Spleen (tissue), 11 donors: ENCODE measurements around the gene HNRNPL. TPM values are rescaled to one million over a fixed set of nuclear protein-coding genes. Genes with fewer than 3 reads are reported as not detected.

Source experiments
- DNase-seq: peaks from one replicate; pipeline ENCODE4 v3.0.0-alpha.2; 2020
- H3K27ac ChIP-seq, 8 donors: fragments of 200-600 bp; sonication (generic) in 7 of 8; 1 replicate in 4 of 8; 2 replicates in 4 of 8; pipeline versions ENCODE4 v1.5.0 to v1.8.0; 2016 to 2021; ENCODE audit warnings: inconsistent platforms in 4 of 8, mild to moderate bottlenecking in 4 of 8, moderate library complexity in 1 of 8
- H3K27me3 ChIP-seq, 7 donors: fragments of 200-600 bp; sonication (generic) in 6 of 7; replicated peaks in 1 of 7; 1 replicate in 4 of 7; 2 replicates in 3 of 7; pipeline versions ENCODE4 v1.5.0 to v1.8.0; 2016 to 2021; ENCODE audit warnings: inconsistent platforms in 3 of 7, mild to moderate bottlenecking in 1 of 7
- H3K36me3 ChIP-seq, 6 donors: fragments of 200-600 bp; sonication (generic) in 5 of 6; 1 replicate in 4 of 6; 2 replicates in 2 of 6; pipeline versions ENCODE4 v1.5.0 to v1.8.0; 2016 to 2021; ENCODE audit warnings: inconsistent platforms in 2 of 6
- H3K4me1 ChIP-seq, 6 donors: fragments of 200-600 bp; sonication (generic) in 5 of 6; 1 replicate in 3 of 6; 2 replicates in 3 of 6; pipeline versions ENCODE4 v1.5.0 to v1.8.0; 2016 to 2021; ENCODE audit warnings: inconsistent platforms in 3 of 6
- H3K4me3 ChIP-seq, 8 donors: fragments of 200-600 bp; sonication (generic) in 7 of 8; 1 replicate in 4 of 8; 2 replicates in 4 of 8; pipeline versions ENCODE4 v1.5.0 to v1.8.0; 2016 to 2021; ENCODE audit warnings: inconsistent platforms in 4 of 8, mild to moderate bottlenecking in 4 of 8, moderate library complexity in 2 of 8
- H3K9me3 ChIP-seq, 8 donors: fragments of 200-600 bp; sonication (generic) in 7 of 8; 1 replicate in 4 of 8; 2 replicates in 4 of 8; pipeline versions ENCODE4 v1.5.0 to v1.8.0; 2016 to 2021; ENCODE audit warnings: inconsistent platforms in 4 of 8
- CTCF ChIP-seq, 11 experiments: fragments of 200-600 bp in 7 of 11; fragments of 450-650 bp in 4 of 11; sonication (generic) in 4 of 11; IDR thresholded peaks in 8 of 11; conservative IDR thresholded peaks in 3 of 11; 1 replicate in 7 of 11; 2 replicates in 4 of 11; pipeline versions ENCODE4 v1.4.0 to v1.8.0; 2016 to 2021; ENCODE audit warnings: antibody characterized with exemption in 11 of 11, inconsistent platforms in 4 of 11, mild to moderate bottlenecking in 1 of 11
- POLR2A ChIP-seq, 3 donors: fragments of 450-650 bp; IDR thresholded peaks; one replicate each; pipeline ENCODE4 v1.5.1; 2017; ENCODE audit warnings: antibody characterized with exemption in 3 of 3, mild to moderate bottlenecking in 1 of 3
- POLR2AphosphoS5 ChIP-seq, 3 donors: sonication (generic); formaldehyde crosslinking; IDR thresholded peaks; one replicate each; pipeline ENCODE4 v1.5.1; 2017; ENCODE audit warnings: antibody characterized with exemption in 3 of 3
- WGBS, 5 donors: extraction: QIAGEN DNeasy Blood & Tissue Kit in 3 of 5; methylation state at CpG; one replicate each; pipeline versions ENCODE4 v1.1.5 to v1.1.7; 2013 to 2018; 5-methylcytosine and 5-hydroxymethylcytosine counted together
- intact Hi-C: fragments of 100-400 bp; cut with DNase I; formaldehyde crosslinking; loops from one replicate; pipeline ENCODE4 v1.15.0; 2023; ENCODE audit warnings: low total_unique reads
- polyA plus RNA-seq, 3 donors: library from polyadenylated mRNA; stranded (reverse); fragments of 200-250 nt; gene quantifications; one replicate each; pipeline ENCODE4 v1.2.1, GENCODE V29; 2013
- total RNA-seq, 7 donors: library from RNA; depleted of rRNA in 3 of 7; stranded (reverse); fragments of >200 nt in 3 of 7; fragmentation: NEBNext Ultra II Directional in 4 of 7; extraction: Animal tissue kit (Norgen Biotek cat#: 25700) in 4 of 7; gene quantifications; one replicate each; pipeline versions ENCODE4 v1.1.0 to v1.2.1, GENCODE V29; 2016 to 2021
- donor health status: healthy with polysubstance abuse.
- donor health status: DM: no; HTN: no; CAD: no; lungs with moderate emphysema.
- donor health status: DM: no; HTN: no; CAD: no.
- donor health status: Bipolar disorder and iron deficiency.
- donor health status: healthy.
- donor health status: DM: no; HTN: no; CAD: no.
- donor health status: DM: yes; HTN: yes; CAD: no.

The HNRNPL gene
- total and polyA plus RNA-seq, 10 donors, result 147 to 357 (median 222) TPM

GRCh38 chr19:38850976-38851621 lies 1.3 kb upstream of the HNRNPL start:
- Histone ChIP-seq H3K27me3 (no peaks in the 10 kb centered on the region), H3K4me3 (peak overlapping the region; percentile 21 to 91 (median 60)), H3K9me3 (no peaks in the 10 kb centered on the region), H3K36me3 (peaks cover 0 to 27% (median 18%) of the 10 kb centered on the region in 6 donors), H3K27ac (peak overlapping the region; percentile 73 to 100 (median 99)), H3K4me1 (peaks cover 24 to 66% (median 53%) of the 10 kb centered on the region in 6 donors)
- DNase-seq, result peak; percentile 92
- intact Hi-C loops, result no loop called here
- 0 to 3% (median 1%) methylated on average over 34 to 40 of the region's 40 CpGs for WGBS, 5 donors
- TF ChIP-seq POLR2AphosphoS5 (IDR thresholded peaks at IDR 0.05) (no peak), POLR2A (IDR thresholded peaks at IDR 0.05) (no peak), CTCF (IDR thresholded peaks at IDR 0.05 in 8 of 11, conservative IDR thresholded peaks at IDR 0.05 in 3 of 11) (no peak)

GRCh38 chr19:38850436-38850975 lies 720 bp upstream of the HNRNPL start:
- peak; percentile 99 for DNase-seq
- peaks cover 0 to 33% (median 24%) of the 10 kb centered on the region in 6 donors for H3K36me3 ChIP-seq
- intact Hi-C loops, result no loop called here
- 0 to 1% (median 0%) methylated on average over 22 to 26 of the region's 26 CpGs for WGBS, 5 donors
- peak overlapping the region; percentile 21 to 91 (median 60) for H3K4me3 ChIP-seq
- peaks cover 27 to 70% (median 59%) of the 10 kb centered on the region in 6 donors for H3K4me1 ChIP-seq
- TF ChIP-seq CTCF (IDR thresholded peaks at IDR 0.05 in 8 of 11, conservative IDR thresholded peaks at IDR 0.05 in 3 of 11) (peak in 6 of 11 experiments; percentile 8 to 54 (median 32)), POLR2AphosphoS5 (IDR thresholded peaks at IDR 0.05) (peak; percentile 73 to 94 (median 94)), POLR2A (IDR thresholded peaks at IDR 0.05) (peak in 2 of 3 donors; percentile 29 to 92)
- H3K27ac ChIP-seq, result peak overlapping the region; percentile 73 to 100 (median 99)
- H3K9me3 ChIP-seq, result no peaks in the 10 kb centered on the region
- no peaks in the 10 kb centered on the region for H3K27me3 ChIP-seq

- no peaks in the 10 kb centered on the region for H3K27me3 ChIP-seq
- intact Hi-C loops, result no loop called here
- no peaks in the 10 kb centered on the region for H3K9me3 ChIP-seq
- 0 to 1% (median 1%) methylated on average over 29 to 76 of the region's 76 CpGs for WGBS, 5 donors
- TF ChIP-seq POLR2AphosphoS5 (IDR thresholded peaks at IDR 0.05) (peak in 1 of 3 donors; percentile 69), CTCF (IDR thresholded peaks at IDR 0.05 in 8 of 11, conservative IDR thresholded peaks at IDR 0.05 in 3 of 11) (no peak), POLR2A (IDR thresholded peaks at IDR 0.05) (peak in 1 of 3 donors; percentile 40)
- peaks cover under 1 to 45% (median 36%) of the 10 kb centered on the region in 6 donors for H3K36me3 ChIP-seq
- H3K27ac ChIP-seq, result peak overlapping the region; percentile 92 to 100 (median 100)
- peak; percentile 99 for DNase-seq
- peaks cover 38 to 78% (median 71%) of the 10 kb centered on the region in 6 donors for H3K4me1 ChIP-seq
- H3K4me3 ChIP-seq, result peak overlapping the region; percentile 53 to 91 (median 65)
Observed at GRCh38 chr19:38849147-38849859, 483 bp downstream of the HNRNPL start.
